H9 (cell line): Measurements from ENCODE around the gene BPIFB1. TPM values are rescaled to one million over a fixed set of nuclear protein-coding genes. Genes with fewer than 3 reads are reported as not detected.

Source experiments
- DNase-seq: peaks from one replicate; pipeline ENCODE4 v3.0.0-alpha.2; 2017
- H2AFZ ChIP-seq: one replicate; pipeline ENCODE4 v1.6.1; 2013; ENCODE audit warnings: mild to moderate bottlenecking, low read length, control low read depth, moderate library complexity
- H2AK5ac ChIP-seq: 2 replicates; pipeline ENCODE4 v1.6.1; 2013; ENCODE audit warnings: low read length, control low read depth, mixed read lengths; ENCODE audit not compliant: insufficient read length
- H2BK120ac ChIP-seq: one replicate; pipeline ENCODE4 v1.6.1; 2013; ENCODE audit warnings: low read depth, mild to moderate bottlenecking, low read length, control low read depth, inconsistent platforms; ENCODE audit not compliant: poor library complexity, severe bottlenecking
- H2BK12ac ChIP-seq: 2 replicates; pipeline ENCODE4 v1.6.1; 2013; ENCODE audit warnings: low read length, control low read depth, mixed read lengths, low read depth; ENCODE audit not compliant: insufficient read length
- H2BK15ac ChIP-seq: 2 replicates; pipeline ENCODE4 v1.6.1; 2013; ENCODE audit warnings: low read depth, low read length, control low read depth
- H2BK20ac ChIP-seq: one replicate; pipeline ENCODE4 v1.6.1; 2013; ENCODE audit warnings: low read depth, mild to moderate bottlenecking, low read length, control low read depth, inconsistent platforms; ENCODE audit not compliant: poor library complexity, severe bottlenecking
- H2BK5ac ChIP-seq: 2 replicates; pipeline ENCODE4 v1.6.1; 2013; ENCODE audit warnings: low read length, control low read depth, mixed read lengths; ENCODE audit not compliant: insufficient read length
- H3K14ac ChIP-seq: 2 replicates; pipeline ENCODE4 v1.6.1; 2013; ENCODE audit warnings: low read length, control low read depth; ENCODE audit not compliant: insufficient read depth
- H3K18ac ChIP-seq: 2 replicates; pipeline ENCODE4 v1.6.1; 2013; ENCODE audit warnings: low read depth, mild to moderate bottlenecking, mixed read lengths, low read length, control low read depth; ENCODE audit not compliant: insufficient read length
- H3K23ac ChIP-seq: 2 replicates; pipeline ENCODE4 v1.6.1; 2013; ENCODE audit warnings: low read length, control low read depth, mixed read lengths, low read depth; ENCODE audit not compliant: insufficient read length
- H3K23me2 ChIP-seq: 2 replicates; pipeline ENCODE4 v1.6.1; 2013; ENCODE audit warnings: low read depth, mild to moderate bottlenecking, mixed read lengths, low read length, control low read depth; ENCODE audit not compliant: insufficient read length, poor library complexity, severe bottlenecking
- H3K27ac ChIP-seq: 2 replicates; pipeline ENCODE4 v1.5.1; 2013; ENCODE audit warnings: low read length, control low read depth, mixed read lengths, low read depth; ENCODE audit not compliant: insufficient read length
- H3K27me3 ChIP-seq: 2 replicates; pipeline ENCODE4 v1.6.1; 2013; ENCODE audit warnings: low read length, control low read depth, inconsistent platforms; ENCODE audit not compliant: insufficient read depth
- H3K4ac ChIP-seq: 2 replicates; pipeline ENCODE4 v1.6.1; 2013; ENCODE audit warnings: low read depth, mild to moderate bottlenecking, control low read depth, inconsistent platforms, low read length, moderate library complexity
- H3K4me1 ChIP-seq: 2 replicates; pipeline ENCODE4 v1.6.1; 2013; ENCODE audit warnings: low read length, control low read depth, inconsistent platforms; ENCODE audit not compliant: insufficient read depth
- H3K4me2 ChIP-seq: 2 replicates; pipeline ENCODE4 v1.6.1; 2013; ENCODE audit warnings: low read length, control low read depth, mixed read lengths; ENCODE audit not compliant: insufficient read length, insufficient read depth
- H3K56ac ChIP-seq: 2 replicates; pipeline ENCODE4 v1.6.1; 2013; ENCODE audit warnings: low read depth, mild to moderate bottlenecking, mixed read lengths, low read length, control low read depth; ENCODE audit not compliant: insufficient read length
- H3K79me1 ChIP-seq: 2 replicates; pipeline ENCODE4 v1.6.1; 2013; ENCODE audit warnings: low read depth, mild to moderate bottlenecking, moderate library complexity, low read length, control low read depth, inconsistent platforms; ENCODE audit not compliant: insufficient read depth, poor library complexity, severe bottlenecking
- H3K79me2 ChIP-seq: 2 replicates; pipeline ENCODE4 v1.6.1; 2013; ENCODE audit warnings: low read length, control low read depth, inconsistent platforms; ENCODE audit not compliant: insufficient read depth
- H3K9ac ChIP-seq: 2 replicates; pipeline ENCODE4 v1.6.1; 2013; ENCODE audit warnings: low read length, control low read depth, mixed read lengths; ENCODE audit not compliant: insufficient read length; ENCODE audit errors: extremely low read depth
- H3K9me3 ChIP-seq: one replicate; pipeline ENCODE4 v1.6.1; 2013; ENCODE audit warnings: low read depth, low read length, inconsistent platforms; ENCODE audit not compliant: control insufficient read depth
- H3T11ph ChIP-seq: one replicate; pipeline ENCODE4 v1.6.1; 2013; ENCODE audit warnings: mild to moderate bottlenecking, low read length, control low read depth, inconsistent platforms
- H4K20me1 ChIP-seq: one replicate; pipeline ENCODE4 v1.6.1; 2013; ENCODE audit not compliant: control insufficient read depth, insufficient read length, insufficient read depth
- H4K5ac ChIP-seq: 2 replicates; pipeline ENCODE4 v1.6.1; 2013; ENCODE audit warnings: low read depth, mild to moderate bottlenecking, mixed read lengths, low read length, control low read depth; ENCODE audit not compliant: insufficient read length
- H4K8ac ChIP-seq: replicated peaks from 2 replicates; pipeline ENCODE4 v1.6.1; 2013; ENCODE audit warnings: low read length, control low read depth, mixed read lengths, low read depth; ENCODE audit not compliant: insufficient read length
- H4K91ac ChIP-seq: 2 replicates; pipeline ENCODE4 v1.6.1; 2013; ENCODE audit warnings: low read depth, mild to moderate bottlenecking, moderate library complexity, mixed read lengths, low read length, control low read depth; ENCODE audit not compliant: insufficient read length
- H3K27ac Mint-ChIP-seq, 3 experiments: 2 replicates in 2 of 3; 3 replicates in 1 of 3; pipeline ENCODE4 v1.8.0; 2020 to 2021; ENCODE audit warnings: mixed read lengths in 3 of 3, mild to moderate bottlenecking in 1 of 3, moderate library complexity in 1 of 3
- H3K27me3 Mint-ChIP-seq: 2 replicates; pipeline ENCODE4 v1.8.0; 2021; ENCODE audit warnings: low read depth, mild to moderate bottlenecking, moderate library complexity, mixed read lengths
- H3K36me3 Mint-ChIP-seq, 3 experiments: 2 replicates in 2 of 3; 3 replicates in 1 of 3; pipeline ENCODE4 v1.8.0; 2020 to 2021; ENCODE audit warnings: low read depth in 3 of 3, mixed read lengths in 3 of 3; ENCODE audit not compliant: insufficient read depth in 1 of 3
- H3K4me1 Mint-ChIP-seq, 2 experiments: 2 replicates each; pipeline ENCODE4 v1.8.0; 2020; ENCODE audit warnings: mixed read lengths in 2 of 2
- H3K4me3 Mint-ChIP-seq, 2 experiments: 2 replicates in 1 of 2; 3 replicates in 1 of 2; pipeline ENCODE4 v1.8.0; 2020 to 2021; ENCODE audit warnings: mild to moderate bottlenecking in 2 of 2, mixed read lengths in 2 of 2, moderate library complexity in 1 of 2
- H3K9me3 Mint-ChIP-seq, 2 experiments: 2 replicates in 1 of 2; 3 replicates in 1 of 2; pipeline ENCODE4 v1.8.0; 2020; ENCODE audit warnings: mild to moderate bottlenecking in 2 of 2, mixed read lengths in 2 of 2, moderate library complexity in 1 of 2
- CTCF ChIP-seq: fragments of 200-600 bp; sonication (generic); conservative IDR thresholded peaks from 3 replicates; pipeline ENCODE4 v1.8.0; 2021; ENCODE audit warnings: antibody characterized with exemption, mild to moderate bottlenecking
- WGBS: extraction: QIAGEN DNeasy Blood & Tissue Kit; methylation state at CpG from one replicate; pipeline ENCODE4 v1.1.7; 2013; ENCODE audit warnings: missing lambda C conversion rate, low lambda C conversion rate, mixed read lengths; ENCODE audit not compliant: insufficient read length; ENCODE audit errors: extremely low coverage; 5-methylcytosine and 5-hydroxymethylcytosine counted together
- total RNA-seq: library from RNA; stranded (reverse); gene quantifications from 2 replicates; pipeline ENCODE4 v1.2.1, GENCODE V29; 2021

The BPIFB1 gene
- total RNA-seq, 1 experiment from 2014 or later: not detected

- Histone ChIP-seq H3K4me1 (no peaks in the 10 kb centered on the region; the same call in 1 of the 2 replicates), H3K4ac (no peak overlapping the region), H3K9ac (no peak overlapping the region), H2BK12ac (no peak overlapping the region), H2BK5ac (no peak overlapping the region), H2BK15ac (no peak overlapping the region), H3K79me2 (no peaks in the 10 kb centered on the region), H2BK120ac (no peak overlapping the region), H3K14ac (no peak overlapping the region), H3K23me2 (no peaks in the 10 kb centered on the region), H3K27ac (no peak overlapping the region), H4K20me1 (peaks cover 2% of the 10 kb centered on the region), H3K18ac (no peak overlapping the region), H3K56ac (no peak overlapping the region), H2AFZ (no peak overlapping the region), H3K4me2 (no peak overlapping the region), H3K79me1 (no peaks in the 10 kb centered on the region), H2AK5ac (no peak overlapping the region), H4K91ac (no peak overlapping the region), H4K5ac (no peak overlapping the region), H3T11ph (no peak overlapping the region), H3K23ac (no peak overlapping the region), H2BK20ac (no peak overlapping the region), H3K9me3 (no peaks in the 10 kb centered on the region), H3K27me3 (no peaks in the 10 kb centered on the region), H4K8ac (no peak overlapping the region)
- Mint-ChIP-seq H3K27ac (no peak overlapping the region), H3K4me3 (no peak overlapping the region), H3K4me1 (peaks cover 17 to 30% of the 10 kb centered on the region in 2 experiments), H3K9me3 (no peaks in the 10 kb centered on the region), H3K27me3 (peaks cover 11% of the 10 kb centered on the region), H3K36me3 (no peaks in the 10 kb centered on the region)
- no peak for TF ChIP-seq CTCF
- WGBS: no CpG with 5 or more reads among the region's 3 CpGs
- no peak for DNase-seq
Observed at GRCh38 chr20:33278700-33279099, 4.3 kb upstream of the BPIFB1 start.
